ENCODE measurements around the gene AIG1.
"Not testable (repeated sequence)": the region's sequence is repeated elsewhere in the genome, so short reads cannot be mapped to it uniquely, and the experiment has no call there.

AIG1 gene

GRCh38 chr6:143079325-143079640 lies 18.6 kb downstream of the AIG1 start:
- Histone ChIP-seq H3K4me3 (ENCODE audit: low read depth, low read length, poor library complexity, severe bottlenecking) (no peak overlapping the region), H3F3A (ENCODE audit: insufficient read depth, low read length) (no peaks in the 10 kb centered on the region), H3K36me3 (ENCODE audit: insufficient read depth, low read length) (no peaks in the 10 kb centered on the region), H3K4me2 (ENCODE audit: low read length) (no peak overlapping the region), H4K20me1 (ENCODE audit: insufficient read depth, low read length) (no peaks in the 10 kb centered on the region), H2AFZ (ENCODE audit: low read length) (no peak overlapping the region), H3K9me3 (ENCODE audit: low read length) (peaks cover 3% of the 10 kb centered on the region), H3K79me2 (ENCODE audit: insufficient read depth, low read length) (no peaks in the 10 kb centered on the region), H3K27me3 (ENCODE audit: insufficient read depth, low read length) (no peaks in the 10 kb centered on the region), H3K27ac (ENCODE audit: low read depth, low read length, poor library complexity, severe bottlenecking) (no peak overlapping the region), H3K9ac (ENCODE audit: low read length) (no peak overlapping the region), H3K9me2 (ENCODE audit: low read depth, low read length) (no peaks in the 10 kb centered on the region), H3K4me1 (ENCODE audit: insufficient read depth, low read length, severe bottlenecking) (no peaks in the 10 kb centered on the region)
- TF ChIP-seq CTCF (IDR thresholded peaks at IDR 0.05; ENCODE audit: low read length), result no peak
- TF ChIP-seq EZH2 (IDR thresholded peaks at IDR 0.05; ENCODE audit: borderline replicate concordance, low read length), result no peak

- H3K4me2 ChIP-seq (ENCODE audit: low read length); H3K36me3 ChIP-seq (ENCODE audit: insufficient read depth, low read length); H4K20me1 ChIP-seq (ENCODE audit: insufficient read depth, low read length); H3K27ac ChIP-seq (ENCODE audit: low read depth, low read length, poor library complexity, severe bottlenecking); H3K4me1 ChIP-seq (ENCODE audit: insufficient read depth, low read length, severe bottlenecking); H3F3A ChIP-seq (ENCODE audit: insufficient read depth, low read length); H3K79me2 ChIP-seq (ENCODE audit: insufficient read depth, low read length); H3K9ac ChIP-seq (ENCODE audit: low read length); H3K4me3 ChIP-seq (ENCODE audit: low read depth, low read length, poor library complexity, severe bottlenecking); H3K9me2 ChIP-seq (ENCODE audit: low read depth, low read length); H3K9me3 ChIP-seq (ENCODE audit: low read length); H2AFZ ChIP-seq (ENCODE audit: low read length); H3K27me3 ChIP-seq (ENCODE audit: insufficient read depth, low read length): not testable (repeated sequence)
Observed at GRCh38 chr6:143082274-143082673, 21.6 kb downstream of the AIG1 start.

- H3K9me3 ChIP-seq (ENCODE audit: low read length); H3K9ac ChIP-seq (ENCODE audit: low read length); H3K4me2 ChIP-seq (ENCODE audit: low read length); H3K27me3 ChIP-seq (ENCODE audit: insufficient read depth, low read length); H3K36me3 ChIP-seq (ENCODE audit: insufficient read depth, low read length); H3F3A ChIP-seq (ENCODE audit: insufficient read depth, low read length); H3K27ac ChIP-seq (ENCODE audit: low read depth, low read length, poor library complexity, severe bottlenecking); H3K4me3 ChIP-seq (ENCODE audit: low read depth, low read length, poor library complexity, severe bottlenecking); H3K4me1 ChIP-seq (ENCODE audit: insufficient read depth, low read length, severe bottlenecking); H2AFZ ChIP-seq (ENCODE audit: low read length); H3K79me2 ChIP-seq (ENCODE audit: insufficient read depth, low read length); H4K20me1 ChIP-seq (ENCODE audit: insufficient read depth, low read length); H3K9me2 ChIP-seq (ENCODE audit: low read depth, low read length): not testable (repeated sequence)
Observed at GRCh38 chr6:143084019-143084418, 23.3 kb downstream of the AIG1 start.

GRCh38 chr6:143087335-143087734 lies 26.6 kb downstream of the AIG1 start:
- H3K4me2 ChIP-seq (ENCODE audit: low read length); H3F3A ChIP-seq (ENCODE audit: insufficient read depth, low read length); H3K9me2 ChIP-seq (ENCODE audit: low read depth, low read length); H3K27me3 ChIP-seq (ENCODE audit: insufficient read depth, low read length); H3K9me3 ChIP-seq (ENCODE audit: low read length); H3K4me3 ChIP-seq (ENCODE audit: low read depth, low read length, poor library complexity, severe bottlenecking); H3K9ac ChIP-seq (ENCODE audit: low read length); H3K27ac ChIP-seq (ENCODE audit: low read depth, low read length, poor library complexity, severe bottlenecking); H2AFZ ChIP-seq (ENCODE audit: low read length); H3K4me1 ChIP-seq (ENCODE audit: insufficient read depth, low read length, severe bottlenecking); H3K36me3 ChIP-seq (ENCODE audit: insufficient read depth, low read length); H3K79me2 ChIP-seq (ENCODE audit: insufficient read depth, low read length); H4K20me1 ChIP-seq (ENCODE audit: insufficient read depth, low read length): not testable (repeated sequence)

- Histone ChIP-seq H2AFZ (ENCODE audit: low read length) (no peak overlapping the region), H4K20me1 (ENCODE audit: insufficient read depth, low read length) (no peaks in the 10 kb centered on the region), H3K9me3 (ENCODE audit: low read length) (no peaks in the 10 kb centered on the region), H3K9ac (ENCODE audit: low read length) (no peak overlapping the region), H3K9me2 (ENCODE audit: low read depth, low read length) (no peaks in the 10 kb centered on the region), H3K79me2 (ENCODE audit: insufficient read depth, low read length) (no peaks in the 10 kb centered on the region), H3K27ac (ENCODE audit: low read depth, low read length, poor library complexity, severe bottlenecking) (no peak overlapping the region), H3K4me3 (ENCODE audit: low read depth, low read length, poor library complexity, severe bottlenecking) (no peak overlapping the region), H3K4me1 (ENCODE audit: insufficient read depth, low read length, severe bottlenecking) (no peaks in the 10 kb centered on the region), H3F3A (ENCODE audit: insufficient read depth, low read length) (no peaks in the 10 kb centered on the region), H3K27me3 (ENCODE audit: insufficient read depth, low read length) (no peaks in the 10 kb centered on the region), H3K36me3 (ENCODE audit: insufficient read depth, low read length) (no peaks in the 10 kb centered on the region), H3K4me2 (ENCODE audit: low read length) (no peak overlapping the region)
- TF ChIP-seq CTCF (IDR thresholded peaks at IDR 0.05; ENCODE audit: low read length) (no peak), EZH2 (IDR thresholded peaks at IDR 0.05; ENCODE audit: borderline replicate concordance, low read length) (no peak)
Observed at GRCh38 chr6:143087856-143088255, 27.2 kb downstream of the AIG1 start.

Data from OCI-LY1 (cell line).